ENCODE results near the gene BRMS1.

- no peak for TF ChIP-seq CTCF (IDR thresholded peaks at IDR 0.05)
- no peak for TF ChIP-seq POLR2AphosphoS5 (IDR thresholded peaks at IDR 0.05)
These were observed 50.9 kb downstream of the BRMS1 start for GRCh38 chr11:66293777-66294625.
